Stimulated activated CD8-positive, alpha-beta memory T cell treated with anti-CD3 and anti-CD28 coated beads, Interleukin-15, amount 100 ng/mL, for 1 hour (primary cell): ENCODE data around the gene PSMD14.

ENCODE experiments used
- DNase-seq: peaks from one replicate; pipeline ENCODE4 v3.0.0-alpha.2; 2020; ENCODE audit warnings: low read depth

The PSMD14 gene

GRCh38 chr2:161419638-161420190 lies 111.5 kb downstream of the PSMD14 start:
- DNase-seq = no peak

GRCh38 chr2:161420406-161421074 lies 112.3 kb downstream of the PSMD14 start:
- DNase-seq = no peak

DNA sequence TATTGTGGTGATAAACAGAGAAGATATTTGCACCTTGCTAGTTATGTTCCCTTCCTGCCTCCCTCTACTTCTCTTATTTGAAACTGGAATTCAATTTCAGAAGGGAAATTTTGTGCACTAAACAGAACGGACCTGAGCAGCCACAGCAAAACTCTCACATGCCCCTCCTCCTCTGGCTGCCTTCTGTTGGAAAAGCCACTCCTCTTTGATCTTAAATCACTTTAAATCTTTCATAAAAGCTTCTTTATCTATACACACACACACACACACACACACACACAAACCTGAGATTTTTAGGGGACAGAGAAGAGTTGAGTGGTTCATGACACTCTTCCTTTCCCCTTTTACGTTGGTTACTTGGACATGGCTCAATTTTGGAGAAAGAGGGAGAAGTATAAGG lies 113.5 kb downstream of the PSMD14 start:
- no peak for DNase-seq

DNA sequence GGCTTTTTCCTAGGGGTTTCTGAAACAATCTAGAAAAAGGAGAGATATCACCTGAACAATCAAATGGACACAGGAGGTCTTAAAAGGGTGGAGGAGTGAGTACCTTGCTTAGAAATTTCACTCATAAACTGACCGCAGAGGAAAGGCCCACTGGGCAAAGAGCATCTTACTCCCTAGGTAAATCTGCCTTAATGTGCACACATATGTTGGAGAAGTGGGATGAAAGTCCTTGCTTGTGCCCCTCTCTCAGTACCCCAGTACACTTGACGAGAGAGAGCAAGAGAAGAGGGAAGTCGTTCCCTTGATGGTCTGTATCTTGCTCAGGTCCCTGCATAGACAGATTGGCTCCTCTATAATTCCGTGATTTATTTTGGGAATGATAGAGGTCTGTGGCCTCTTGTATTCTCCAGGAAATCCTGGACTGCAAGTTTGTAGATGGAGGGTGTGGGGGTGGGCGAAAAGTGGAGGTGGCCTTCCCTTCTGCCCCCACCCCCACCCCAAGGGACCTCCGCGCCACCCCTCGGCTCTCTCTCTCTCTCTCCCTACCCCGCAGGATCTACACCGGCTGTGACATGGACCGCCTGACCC lies 114.7 kb downstream of the PSMD14 start:
- no peak for DNase-seq

- no peak for DNase-seq
These were observed 115.5 kb downstream of the PSMD14 start for GRCh38 chr2:161423421-161424393.

DNA sequence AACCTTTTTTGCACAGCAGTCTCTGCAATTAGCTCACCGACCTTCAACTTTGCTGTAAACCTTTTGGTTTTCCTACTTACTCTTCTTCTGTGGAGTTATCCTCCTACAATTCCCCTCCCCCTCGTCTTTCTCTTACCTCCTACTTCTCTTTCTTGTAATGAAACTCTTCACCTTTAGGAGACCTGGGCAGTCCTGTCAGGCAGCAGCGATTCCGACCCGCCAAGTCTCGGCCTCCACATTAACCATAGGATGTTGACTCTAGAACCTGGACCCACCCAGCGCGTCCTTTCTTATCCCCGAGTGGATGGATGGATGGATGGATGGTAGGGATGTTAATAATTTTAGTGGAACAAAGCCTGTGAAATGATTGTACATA lies 116.2 kb downstream of the PSMD14 start:
- no peak for DNase-seq

DNA sequence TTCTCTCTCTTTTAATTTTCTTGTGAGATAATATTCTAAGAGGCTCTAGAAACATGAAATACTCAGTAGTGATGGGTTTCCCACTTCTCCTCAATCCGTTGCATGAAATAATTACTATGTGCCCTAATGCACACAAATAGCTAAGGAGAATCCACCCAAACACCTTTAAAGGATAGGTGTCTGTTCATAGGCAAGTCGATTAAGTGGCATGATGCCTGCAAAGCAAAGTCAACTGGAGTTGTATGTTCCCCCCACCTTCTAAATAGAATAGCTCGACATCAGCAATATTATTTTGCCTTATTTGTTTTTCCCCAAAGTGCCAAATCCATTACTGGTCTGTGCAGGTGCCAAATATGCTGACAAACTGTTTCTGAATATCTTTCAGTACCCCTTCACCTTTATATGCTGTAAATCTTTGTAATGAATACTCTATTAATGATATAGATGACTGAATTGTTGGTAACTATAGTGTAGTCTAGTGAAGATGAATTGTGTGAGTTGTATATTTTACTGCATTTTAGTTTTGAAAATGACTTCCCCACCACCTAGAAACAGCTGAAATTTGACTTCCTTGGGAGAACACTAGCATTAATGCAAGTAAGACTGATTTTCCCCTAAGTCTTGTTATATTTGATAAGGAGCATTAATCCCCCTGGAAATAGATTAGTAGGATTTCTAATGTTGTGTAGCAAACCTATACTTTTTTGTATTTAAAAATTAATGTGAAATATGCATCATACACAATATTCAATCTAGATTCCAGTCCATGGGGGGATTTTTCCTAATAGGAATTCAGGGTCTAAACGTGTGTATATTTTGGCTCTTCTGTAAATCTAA lies 116.9 kb downstream of the PSMD14 start:
- no peak for DNase-seq

DNA sequence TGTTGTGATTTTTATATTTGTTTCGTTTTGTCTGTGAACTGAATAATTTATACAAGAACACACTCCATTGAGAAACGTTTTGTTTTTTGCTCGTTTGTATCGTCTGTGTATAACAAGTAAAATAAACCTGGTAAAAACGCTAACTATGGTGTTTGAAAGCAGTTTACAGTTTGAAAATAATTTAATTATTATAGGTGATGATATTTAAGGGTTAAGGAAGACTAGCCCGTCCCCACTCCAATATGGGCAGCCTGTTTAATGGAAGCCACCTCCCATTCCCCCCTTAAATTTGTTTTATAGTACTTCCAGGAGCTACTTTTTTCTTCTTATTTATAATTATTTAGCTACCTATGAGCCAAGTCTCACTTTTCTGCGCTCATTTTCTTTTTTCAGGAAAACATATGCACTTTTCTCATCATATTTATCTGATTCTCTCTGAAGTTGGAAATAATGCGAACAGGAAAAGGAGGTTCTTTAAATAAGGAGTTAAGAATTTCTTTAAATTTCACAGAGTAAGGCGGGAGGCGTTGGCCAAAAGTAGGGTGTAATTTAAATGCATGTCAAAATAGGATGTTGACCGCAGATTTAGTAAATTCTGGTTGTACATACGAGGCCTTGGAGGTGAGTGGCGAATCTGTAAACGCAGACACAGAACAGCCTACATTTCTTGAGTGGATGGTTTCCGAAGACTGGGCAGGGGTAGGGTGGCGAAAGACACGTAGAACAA lies 117.7 kb downstream of the PSMD14 start:
- no peak for DNase-seq

GRCh38 chr2:161426455-161426921 lies 118.3 kb downstream of the PSMD14 start:
- DNase-seq = no peak

DNA sequence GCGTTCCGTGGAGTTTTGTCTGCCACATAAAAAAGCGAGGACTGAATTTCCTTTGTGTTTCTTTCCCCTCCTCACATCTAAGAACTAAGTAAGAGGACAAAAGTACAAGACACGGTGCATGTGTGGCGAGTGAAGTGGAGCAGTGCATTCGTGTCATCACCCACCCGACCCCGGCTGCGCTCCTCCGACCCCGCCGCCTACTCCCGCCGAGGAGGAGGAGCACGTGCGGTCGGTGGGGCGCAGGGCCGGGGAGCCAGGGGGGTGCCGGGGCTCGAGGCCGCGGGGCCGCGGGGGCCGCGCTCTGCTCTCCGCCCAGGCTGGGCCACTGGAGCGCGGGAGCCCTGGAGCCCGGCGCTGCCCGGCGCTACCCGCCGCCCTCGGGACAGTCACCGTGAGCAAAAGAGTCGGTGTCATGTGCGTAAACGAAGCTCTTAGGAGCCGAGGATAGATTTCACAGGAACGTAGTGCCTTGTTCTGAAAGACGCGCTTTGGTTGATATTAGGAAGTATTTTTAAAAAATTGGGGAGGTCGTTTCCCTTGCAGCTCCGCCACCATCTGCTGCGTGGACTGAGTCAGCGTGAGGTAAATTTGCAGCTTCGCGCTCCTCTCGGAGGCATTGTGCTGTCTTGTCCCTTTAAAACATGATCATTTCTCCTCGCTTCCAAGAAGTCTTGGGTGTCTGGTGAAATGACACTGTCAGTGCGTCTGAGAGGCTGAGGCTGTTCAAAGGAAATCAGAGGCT lies 118.9 kb downstream of the PSMD14 start:
- DNase-seq = no peak

DNA sequence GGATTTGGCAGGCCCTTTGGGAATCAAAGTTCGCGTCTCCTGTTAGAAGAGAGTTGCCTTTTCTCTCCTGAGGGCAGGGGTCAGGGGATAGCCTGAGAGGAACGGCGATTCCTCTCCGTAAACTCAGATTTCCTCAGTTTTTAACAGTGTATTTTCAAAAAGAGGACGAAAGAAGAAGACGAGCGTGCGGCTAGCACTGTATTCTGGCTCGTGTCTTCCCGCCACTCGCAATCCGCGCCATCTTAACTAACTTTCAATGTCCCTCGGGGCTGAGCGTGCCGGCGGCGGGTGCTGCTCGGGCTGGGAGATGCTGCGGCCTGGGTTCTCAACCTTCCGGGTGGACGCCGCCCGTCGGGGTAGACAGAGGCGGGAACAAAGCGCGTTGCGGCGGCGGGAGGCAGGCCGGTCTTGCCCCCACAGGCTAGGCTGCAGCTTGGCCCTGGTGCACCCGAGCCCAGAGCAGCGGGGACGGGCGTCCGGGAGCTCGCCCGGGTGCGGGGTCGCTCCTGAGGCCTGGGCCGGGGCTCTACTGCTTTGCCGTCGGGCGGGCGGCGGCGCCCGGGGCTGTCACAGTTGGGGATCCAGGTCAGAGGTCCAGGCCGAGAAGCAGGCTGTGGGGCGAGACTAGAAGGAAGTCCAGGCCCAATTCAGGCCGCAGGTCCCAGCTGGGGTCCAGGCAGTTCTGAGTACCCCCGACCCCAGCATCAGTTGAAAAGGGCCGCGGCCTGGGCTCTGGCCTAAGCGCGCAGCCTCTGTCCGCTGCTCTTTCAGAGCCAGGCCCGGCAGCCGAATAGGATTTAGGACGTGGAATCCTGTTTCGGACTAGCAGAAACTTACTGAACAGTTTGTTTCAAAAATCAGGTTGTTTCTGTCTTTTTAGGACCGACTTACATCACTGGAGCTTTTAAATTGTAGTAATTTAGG lies 119.7 kb downstream of the PSMD14 start:
- DNase-seq = no peak

DNA sequence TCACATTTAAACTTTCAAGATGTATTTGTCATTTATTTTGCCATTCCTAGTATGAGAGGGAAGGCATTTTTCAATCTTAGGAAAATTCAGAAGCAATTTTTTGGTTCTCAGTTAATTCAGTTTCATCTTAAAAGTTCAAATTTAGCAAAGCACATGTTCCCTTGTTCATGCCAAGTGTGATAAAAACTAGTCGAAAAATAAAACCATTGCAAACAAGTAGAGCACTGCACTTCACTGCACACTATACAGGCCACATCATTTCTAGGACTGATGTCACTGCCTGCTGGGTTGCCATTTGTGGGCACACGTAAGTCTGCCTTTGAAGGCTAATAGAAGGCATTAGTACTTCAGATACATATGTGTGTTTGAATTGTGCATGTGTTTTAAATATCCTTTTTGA lies 122.2 kb downstream of the PSMD14 start:
- no peak for DNase-seq

DNA sequence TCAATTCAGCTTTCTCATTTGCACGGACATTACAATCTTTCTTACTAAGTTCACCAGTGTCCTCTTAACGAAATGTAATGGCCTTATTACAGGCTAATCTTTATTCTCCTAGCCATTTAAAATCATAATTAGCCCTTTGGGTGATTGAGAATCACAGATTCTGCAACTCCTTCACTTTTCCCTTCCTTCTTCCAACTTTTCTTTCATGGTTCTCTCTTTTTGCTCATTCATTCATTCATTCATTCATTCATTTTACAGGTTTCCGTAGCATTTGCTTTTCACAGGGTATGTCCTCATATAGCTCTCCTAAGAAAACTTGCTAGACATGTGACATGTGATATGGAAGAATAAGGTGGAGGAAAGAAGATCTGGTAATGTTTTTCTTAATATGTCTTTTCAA lies 123.9 kb downstream of the PSMD14 start:
- no peak for DNase-seq

- DNase-seq = no peak
These were observed 125.9 kb downstream of the PSMD14 start for GRCh38 chr2:161434118-161434517.

DNA sequence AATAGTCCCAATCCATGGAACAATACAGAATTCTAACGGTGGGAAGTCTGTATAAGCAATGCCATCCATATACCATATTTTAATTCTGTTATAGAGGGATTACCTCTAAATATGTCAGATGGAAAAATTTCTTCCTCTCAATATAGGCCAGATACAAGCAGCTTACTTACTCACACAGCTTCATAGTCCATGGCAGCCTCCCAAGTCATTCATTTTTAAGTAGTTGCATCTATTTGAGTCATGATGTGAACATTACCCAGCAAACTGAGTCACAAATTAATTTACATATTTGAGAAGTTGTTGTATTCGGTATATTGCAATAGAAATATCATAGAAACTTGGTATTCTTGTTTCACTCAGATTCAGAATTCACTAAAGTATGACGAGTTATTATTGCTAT lies 128.2 kb downstream of the PSMD14 start:
- no peak for DNase-seq

DNA sequence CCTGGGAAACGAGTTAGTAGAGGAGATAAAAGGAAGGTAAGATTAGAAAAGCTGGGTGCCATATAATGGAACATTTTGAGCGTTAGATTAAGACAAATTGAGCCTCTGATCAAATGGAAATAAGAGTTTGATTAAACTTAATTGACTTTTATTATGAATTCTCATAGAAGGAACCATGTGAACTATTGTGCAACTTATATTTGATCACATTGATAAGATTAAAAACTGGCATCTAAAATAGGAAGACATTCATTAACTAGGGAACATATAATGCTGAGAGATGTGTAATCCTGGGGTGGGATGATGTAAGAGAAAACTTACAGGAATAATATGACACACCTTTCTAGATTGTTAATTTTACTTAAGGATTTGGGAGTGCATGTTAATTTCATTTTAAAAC lies 130.4 kb downstream of the PSMD14 start:
- DNase-seq = no peak

GRCh38 chr2:161445097-161445496 lies 136.9 kb downstream of the PSMD14 start:
- no peak for DNase-seq

- no peak for DNase-seq
These were observed 140.2 kb downstream of the PSMD14 start for GRCh38 chr2:161448431-161448830.
